ENCODE data around the gene ORC6.
A peak's percentile ranks its signal among the peaks of the same experiment; 100 is the strongest.
"Not testable (repeated sequence)": the region's sequence is repeated elsewhere in the genome, so short reads cannot be mapped to it uniquely, and the experiment has no call there.

Gene ORC6

GRCh38 chr16:46689365-46690280 lies at the start of gene ORC6:
TSS of gene ORC6 (plus strand) at chr16:46689659. CDS start at chr16:46689706, 47 bp downstream.
- DNase-seq (ENCODE audit: low spot score): peak; percentile 95

GRCh38 chr16:46648656-46649055 lies 40.8 kb upstream of the ORC6 start:
- DNase-seq (ENCODE audit: low spot score): no peak

- no peak for DNase-seq (ENCODE audit: low spot score)
Observed at GRCh38 chr16:46649588-46650253, 39.7 kb upstream of the ORC6 start.

GRCh38 chr16:46650254-46650623 lies 39.2 kb upstream of the ORC6 start:
- DNase-seq (ENCODE audit: low spot score): no peak

- DNase-seq (ENCODE audit: low spot score): no peak
Observed at GRCh38 chr16:46651305-46651704, 38.2 kb upstream of the ORC6 start.

- DNase-seq (ENCODE audit: low spot score): peak; percentile 36
Observed at GRCh38 chr16:46658925-46659324, 30.5 kb upstream of the ORC6 start.

- no peak for DNase-seq (ENCODE audit: low spot score)
Observed at GRCh38 chr16:46662123-46662522, 27.3 kb upstream of the ORC6 start.

GRCh38 chr16:46673320-46674013 lies 16.0 kb upstream of the ORC6 start:
- peak; percentile 76 for DNase-seq (ENCODE audit: low spot score)

GRCh38 chr16:46677943-46678342 lies 11.5 kb upstream of the ORC6 start:
- DNase-seq (ENCODE audit: low spot score): not testable (repeated sequence)

- not testable (repeated sequence) for DNase-seq (ENCODE audit: low spot score)
Observed at GRCh38 chr16:46681867-46682266, 7.6 kb upstream of the ORC6 start.

GRCh38 chr16:46686815-46687473 lies 2.5 kb upstream of the ORC6 start:
- DNase-seq (ENCODE audit: low spot score): no peak

- DNase-seq (ENCODE audit: low spot score): no peak
Observed at GRCh38 chr16:46687486-46687885, 2.0 kb upstream of the ORC6 start.

GRCh38 chr16:46688101-46688653 lies 1.3 kb upstream of the ORC6 start:
- DNase-seq (ENCODE audit: low spot score): peak; percentile 27

- peak; percentile 97 for DNase-seq (ENCODE audit: low spot score)
Observed at GRCh38 chr16:46688654-46689364, 650 bp upstream of the ORC6 start, which contains the start of gene VPS35. TSS of gene VPS35 (minus strand) at chr16:46689178. CDS start at chr16:46689133, 45 bp downstream.

GRCh38 chr16:46690281-46691178 lies 1.1 kb downstream of the ORC6 start:
- DNase-seq (ENCODE audit: low spot score): no peak

GRCh38 chr16:46691726-46692125 lies 2.3 kb downstream of the ORC6 start:
- DNase-seq (ENCODE audit: low spot score): no peak

- DNase-seq (ENCODE audit: low spot score): no peak
Observed at GRCh38 chr16:46693598-46693997, 4.1 kb downstream of the ORC6 start.

- no peak for DNase-seq (ENCODE audit: low spot score)
Observed at GRCh38 chr16:46695937-46696336, 6.5 kb downstream of the ORC6 start.

GRCh38 chr16:46696957-46697356 lies 7.5 kb downstream of the ORC6 start:
- no peak for DNase-seq (ENCODE audit: low spot score)

GRCh38 chr16:46700048-46700447 lies 10.6 kb downstream of the ORC6 start:
- no peak for DNase-seq (ENCODE audit: low spot score)

Measured in germinal center (tissue), 1 donor.